H1 (cell line): ENCODE measurements around the gene RUFY2. TPM values are rescaled to one million over a fixed set of nuclear protein-coding genes. Genes with fewer than 3 reads are reported as not detected.

Source experiments
- CTCF ChIA-PET: fragments of 300-600 bp; sonication (Branson Sonifier 250); formaldehyde crosslinking; loops from one replicate; lab custom pipeline; 2021; ENCODE audit not compliant: partially characterized antibody; lab: Charles Lee
- POLR2A ChIA-PET: fragments of 300-600 bp; sonication (Branson Sonifier 250); formaldehyde crosslinking; loops from one replicate; lab custom pipeline; 2021; ENCODE audit warnings: inconsistent platforms; ENCODE audit not compliant: partially characterized antibody; lab: Charles Lee
- DNase-seq, 2 experiments: peaks; one replicate each; pipeline versions ENCODE4 v3.0.0 to v3.0.0-alpha.2; 2010 to 2022; ENCODE audit warnings: low spot score in 2 of 2, low read depth in 1 of 2, mixed read lengths in 1 of 2
- FAIRE-seq: peaks from 2 replicates; lab custom pipeline; 2011; peaks lifted over from hg19 to GRCh38; lab: Jason Lieb, UNC
- H2AFZ ChIP-seq: 2 replicates; pipeline ENCODE4 v1.8.1; 2012; ENCODE audit warnings: low read length, inconsistent platforms
- H2AK5ac ChIP-seq: 2 replicates; pipeline ENCODE4 v1.6.1; 2013; ENCODE audit warnings: low read depth, low read length
- H2BK120ac ChIP-seq: replicated peaks from 2 replicates; pipeline ENCODE3; 2013; ENCODE audit warnings: low read depth, low read length, inconsistent platforms
- H2BK12ac ChIP-seq: 2 replicates; pipeline ENCODE4 v1.6.1; 2013; ENCODE audit warnings: low read depth, low read length
- H2BK15ac ChIP-seq: 2 replicates; pipeline ENCODE4 v1.6.1; 2013; ENCODE audit warnings: low read length
- H2BK20ac ChIP-seq: 2 replicates; pipeline ENCODE4 v1.6.1; 2013; ENCODE audit warnings: low read length
- H2BK5ac ChIP-seq: 2 replicates; pipeline ENCODE4 v1.6.1; 2013; ENCODE audit warnings: low read depth, low read length
- H3K14ac ChIP-seq: 2 replicates; pipeline ENCODE4 v1.6.1; 2013; ENCODE audit warnings: inconsistent platforms; ENCODE audit not compliant: insufficient read length
- H3K18ac ChIP-seq: 2 replicates; pipeline ENCODE4 v1.6.1; 2013; ENCODE audit warnings: low read length; ENCODE audit errors: extremely low read depth
- H3K23ac ChIP-seq: 2 replicates; pipeline ENCODE4 v1.6.1; 2013; ENCODE audit warnings: inconsistent platforms; ENCODE audit not compliant: insufficient read length
- H3K23me2 ChIP-seq: 2 replicates; pipeline ENCODE4 v1.6.1; 2013; ENCODE audit warnings: low read depth, low read length
- H3K27ac ChIP-seq: 2 replicates; pipeline ENCODE4 v1.6.1; 2011; ENCODE audit warnings: low read depth, low read length, inconsistent platforms
- H3K27me3 ChIP-seq, 4 experiments: replicated peaks in 1 of 4; 1 replicate in 1 of 4; 2 replicates in 3 of 4; pipeline versions ENCODE4 v1.6.1 to v1.8.1; 2011 to 2013; ENCODE audit warnings: low read length in 3 of 4, mild to moderate bottlenecking in 3 of 4, inconsistent platforms in 2 of 4, mixed read lengths in 2 of 4, moderate library complexity in 1 of 4; ENCODE audit not compliant: control insufficient read depth in 3 of 4, insufficient read depth in 3 of 4; ENCODE audit errors: extremely low read depth in 1 of 4
- H3K36me3 ChIP-seq, 4 experiments: 2 replicates each; pipeline versions ENCODE4 v1.6.1 to v1.8.1; 2011 to 2013; ENCODE audit warnings: mild to moderate bottlenecking in 4 of 4, low read length in 3 of 4, moderate library complexity in 2 of 4, control low read depth in 1 of 4, inconsistent platforms in 1 of 4; ENCODE audit not compliant: insufficient read depth in 4 of 4, control insufficient read depth in 2 of 4
- H3K4ac ChIP-seq: replicated peaks from 2 replicates; pipeline ENCODE3; 2013; ENCODE audit warnings: low read length, low read depth, mixed read lengths, inconsistent platforms; ENCODE audit not compliant: insufficient read length
- H3K4me1 ChIP-seq, 4 experiments: replicated peaks in 1 of 4; 1 replicate in 1 of 4; 2 replicates in 3 of 4; pipeline versions ENCODE4 v1.6.1 to v1.8.1; 2011 to 2013; ENCODE audit warnings: low read length in 3 of 4, inconsistent platforms in 2 of 4, mixed read lengths in 1 of 4; ENCODE audit not compliant: insufficient read depth in 4 of 4, control insufficient read depth in 3 of 4
- H3K4me2 ChIP-seq, 2 experiments: 2 replicates each; pipeline versions ENCODE4 v1.6.1 to v1.8.1; 2011 to 2013; ENCODE audit warnings: low read depth in 2 of 2, low read length in 2 of 2, control low read depth in 1 of 2, inconsistent platforms in 1 of 2, mild to moderate bottlenecking in 1 of 2; ENCODE audit not compliant: insufficient read depth in 1 of 2
- H3K4me3 ChIP-seq, 4 experiments: fragments of 200-600, 300-600 bp in 1 of 4; sonication (generic), shearing (Covaris generic), sonication (Bioruptor Twin) in 1 of 4; 2 replicates each; pipeline versions ENCODE4 v1.5.1 to v1.8.1; 2011 to 2016; ENCODE audit warnings: low read length in 4 of 4, low read depth in 3 of 4, control low read depth in 2 of 4, inconsistent platforms in 2 of 4, mild to moderate bottlenecking in 2 of 4, mixed read lengths in 1 of 4, moderate library complexity in 1 of 4; ENCODE audit not compliant: insufficient read depth in 2 of 4; ENCODE audit errors: extremely low read depth in 1 of 4
- H3K56ac ChIP-seq: replicated peaks from 2 replicates; pipeline ENCODE3; 2013; ENCODE audit warnings: low read depth, mild to moderate bottlenecking, mixed read lengths, low read length, inconsistent platforms; ENCODE audit not compliant: insufficient read length
- H3K79me1 ChIP-seq: 2 replicates; pipeline ENCODE4 v1.6.1; 2013; ENCODE audit warnings: low read depth, low read length, control low read depth
- H3K79me2 ChIP-seq, 2 experiments: 2 replicates each; pipeline versions ENCODE4 v1.6.1 to v1.8.1; 2012 to 2013; ENCODE audit warnings: low read length in 2 of 2, mild to moderate bottlenecking in 2 of 2, inconsistent platforms in 1 of 2; ENCODE audit not compliant: insufficient read depth in 2 of 2, control insufficient read depth in 1 of 2
- H3K9ac ChIP-seq, 4 experiments: replicated peaks in 1 of 4; 1 replicate in 1 of 4; 2 replicates in 3 of 4; pipeline versions ENCODE4 v1.6.1 to v1.8.1; 2011 to 2013; ENCODE audit warnings: low read depth in 3 of 4, low read length in 3 of 4, control low read depth in 2 of 4, mild to moderate bottlenecking in 2 of 4, moderate library complexity in 2 of 4, inconsistent platforms in 1 of 4; ENCODE audit errors: extremely low read depth in 1 of 4
- H3K9me3 ChIP-seq, 2 experiments: 2 replicates each; pipeline versions ENCODE4 v1.6.1 to v1.8.1; 2012 to 2013; ENCODE audit warnings: mild to moderate bottlenecking in 2 of 2, moderate library complexity in 2 of 2, control low read depth in 1 of 2, inconsistent platforms in 1 of 2, low read depth in 1 of 2, low read length in 1 of 2, mixed read lengths in 1 of 2; ENCODE audit not compliant: insufficient read depth in 2 of 2
- H4K20me1 ChIP-seq, 2 experiments: replicated peaks in 1 of 2; 2 replicates each; pipeline versions ENCODE3 to v1.8.1; 2011 to 2013; ENCODE audit warnings: inconsistent platforms in 2 of 2, low read length in 2 of 2, mild to moderate bottlenecking in 1 of 2; ENCODE audit not compliant: insufficient read depth in 2 of 2, control insufficient read depth in 1 of 2
- H4K5ac ChIP-seq: 2 replicates; pipeline ENCODE4 v1.6.1; 2013; ENCODE audit warnings: low read length, low read depth, mixed read lengths, inconsistent platforms; ENCODE audit not compliant: insufficient read length
- H4K8ac ChIP-seq: 2 replicates; pipeline ENCODE4 v1.8.0; 2013; ENCODE audit warnings: mild to moderate bottlenecking, moderate library complexity, low read length, inconsistent platforms; ENCODE audit not compliant: insufficient read depth; ENCODE audit errors: extremely low read depth
- H4K91ac ChIP-seq: replicated peaks from 2 replicates; pipeline ENCODE3; 2013; ENCODE audit warnings: low read length, mixed read lengths, inconsistent platforms; ENCODE audit not compliant: insufficient read length
- CEBPB ChIP-seq: IDR thresholded peaks from 2 replicates; pipeline ENCODE4 v1.6.1; 2012; ENCODE audit warnings: low read depth, low read length
- CREB1 ChIP-seq: IDR thresholded peaks from 2 replicates; pipeline ENCODE4 v1.6.1; 2012; ENCODE audit warnings: inconsistent platforms
- RNF2 ChIP-seq: fragments of 200-900, 300-1000 bp; sonication (generic); IDR thresholded peaks from 2 replicates; pipeline ENCODE4 v1.7.1; 2016; ENCODE audit warnings: borderline replicate concordance, low read depth, mild to moderate bottlenecking, antibody characterized with exemption, low read length; ENCODE audit not compliant: poor library complexity, severe bottlenecking; ENCODE audit errors: missing control alignments
- TAF7 ChIP-seq: optimal IDR thresholded peaks from 2 replicates; pipeline ENCODE3; 2011; ENCODE audit warnings: low read depth, mild to moderate bottlenecking, inconsistent platforms, low read length, moderate library complexity, borderline replicate concordance
- USF2 ChIP-seq: IDR thresholded peaks from 2 replicates; pipeline ENCODE4 v1.6.1; 2011; ENCODE audit warnings: low read length, improper control_type of control experiment
- WGBS, 2 experiments: shearing (Covaris generic) in 1 of 2; methylation state at CpG; one replicate each; pipeline versions ENCODE4 v1.1.6 to v1.1.7; 2013 to 2015; ENCODE audit warnings: low lambda C conversion rate in 2 of 2, mixed read lengths in 2 of 2, inconsistent platforms in 1 of 2, low coverage in 1 of 2, missing lambda C conversion rate in 1 of 2; ENCODE audit not compliant: insufficient replicate concordance in 2 of 2, insufficient coverage in 1 of 2, insufficient read length in 1 of 2; ENCODE audit errors: extremely low coverage in 1 of 2, missing lambda C conversion rate in 1 of 2; 5-methylcytosine and 5-hydroxymethylcytosine counted together
- polyA plus RNA-seq, 7 experiments: library from polyadenylated mRNA; depleted of rRNA in 3 of 7; stranded (reverse) in 5 of 7; unstranded in 2 of 7; fragments of >200 nt in 5 of 7; fragments of 200-250 nt in 2 of 7; gene quantifications; 1 replicate in 5 of 7; 2 replicates in 1 of 7; 4 replicates in 1 of 7; pipeline versions ENCODE4 v1.2.1 to v1.2.3, GENCODE V29; 2011 to 2013; ENCODE audit warnings: missing spikeins in 2 of 7, mixed read lengths in 2 of 7
- total RNA-seq: library from RNA; stranded (reverse); fragmentation: NEBNext Ultra II Directional; extraction: Animal tissue kit (Norgen Biotek cat#: 25700); gene quantifications from 2 replicates; pipeline ENCODE4 v1.2.1, GENCODE V29; 2021

RUFY2 gene
- total and polyA plus RNA-seq, 2 of the 8 experiments (the other 6 are each of a cell fraction or from before 2014, with no cell fraction given), result 3.4 to 12.0 TPM

DNA sequence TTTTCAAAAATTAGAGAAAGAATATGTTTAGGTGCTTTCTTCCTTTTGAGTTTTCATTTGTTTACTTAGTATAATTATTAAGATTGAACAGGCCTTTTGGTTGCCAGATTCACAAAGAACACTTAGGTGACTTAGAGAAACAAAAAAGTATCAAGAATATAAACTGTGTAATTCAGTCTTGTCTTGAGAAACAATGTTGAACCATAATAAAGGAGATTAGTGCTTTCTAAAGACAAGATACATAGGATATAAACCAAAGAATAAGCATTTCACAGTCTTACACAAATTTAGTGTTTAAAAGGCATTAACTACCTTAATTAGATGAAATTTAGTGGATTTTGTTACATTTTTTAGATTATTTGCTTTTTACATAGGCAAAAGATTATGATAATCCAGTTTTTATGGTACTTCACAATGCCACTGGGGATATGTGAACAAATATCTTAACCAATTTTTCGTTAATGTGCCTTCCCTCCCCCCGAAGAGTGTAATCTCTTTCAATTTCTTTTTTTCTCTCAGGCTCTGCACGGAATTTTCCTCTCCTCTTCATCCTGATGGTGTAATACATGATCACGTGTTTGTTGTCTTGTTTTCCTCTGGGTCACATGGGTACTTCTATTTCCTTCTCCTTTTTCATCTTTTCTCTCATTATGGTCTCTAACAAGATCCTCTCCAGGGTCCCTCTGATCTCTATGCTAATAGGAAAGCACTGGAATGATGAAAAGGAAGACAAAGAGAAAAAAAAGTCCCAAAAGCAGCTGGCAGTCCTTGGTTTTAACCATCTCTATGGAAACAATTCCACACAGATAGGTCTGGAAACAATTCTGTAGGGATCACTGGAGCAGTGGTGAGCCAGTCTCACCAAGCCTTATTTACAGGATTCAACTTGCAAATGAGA lies 78.9 kb downstream of the RUFY2 start:
- H3K4me2 ChIP-seq, result peak overlapping the region in 1 of 2 experiments; percentile 7; a peak in 2 of 4 replicates
- FAIRE-seq, result no peak
- POLR2A ChIA-PET, result interaction anchor here (1.9 kb wide), 1 partner anchor 11 kb away, joined by 4 read pairs; no protein-coding TSS in a partner anchor

More for the DNA sequence above, 78.9 kb downstream of the RUFY2 start:
- no peak overlapping the region for H3K14ac ChIP-seq
- H2AK5ac ChIP-seq, result no peak overlapping the region
- WGBS, 2 experiments, result 41% methylated on average over 4 of the region's 4 CpGs; no CpG with 5 or more reads in 1 of the 2 experiments
- no peak overlapping the region for H2BK15ac ChIP-seq
- H3K56ac ChIP-seq, result peak overlapping the region; percentile 42
- DNase-seq, result no peak
- peak overlapping the region; percentile 5; the same call in 1 of the 2 replicates for H3K18ac ChIP-seq
- H3K9ac ChIP-seq, result no peak overlapping the region
- TF ChIP-seq CEBPB (peak; percentile 67), RNF2 (no peak), TAF7 (no peak), CREB1 (no peak), USF2 (peak; percentile 74)
- peaks cover 1 to 22% of the 10 kb centered on the region in 2 experiments; a peak in 3 of 4 replicates for H3K79me2 ChIP-seq
- no peaks in the 10 kb centered on the region for H3K9me3 ChIP-seq
- H3K27ac ChIP-seq, result no peak overlapping the region; the same call in 1 of the 2 replicates
- H2BK5ac ChIP-seq, result no peak overlapping the region
- peaks cover 0 to 2% of the 10 kb centered on the region in 2 experiments for H4K20me1 ChIP-seq
- H2BK12ac ChIP-seq, result no peak overlapping the region
- CTCF ChIA-PET, result interaction anchor here (0.6 to 1.5 kb wide), 2 partner anchors 26 to 105 kb away, joined by 4 to 6 read pairs; no protein-coding TSS in a partner anchor
- H3K27me3 ChIP-seq, result no peaks in the 10 kb centered on the region; a peak in 1 of 7 replicates
- H4K5ac ChIP-seq, result no peak overlapping the region
- H3K79me1 ChIP-seq, result no peaks in the 10 kb centered on the region
- no peak overlapping the region for H3K4ac ChIP-seq
- no peaks in the 10 kb centered on the region; a peak in 1 of 8 replicates for H3K36me3 ChIP-seq
- 0 out of 2 replicates have a peak overlapping the region, but pooled peaks have one; percentile 17 for H2AFZ ChIP-seq
- H3K4me3 ChIP-seq, result peak overlapping the region in 1 of 4 experiments; percentile 23; a peak in 1 of 8 replicates
- peaks cover 0 to 5% (median 2%) of the 10 kb centered on the region in 4 experiments; a peak in 3 of 7 replicates for H3K4me1 ChIP-seq
- H3K23ac ChIP-seq, result no peak overlapping the region
- H2BK20ac ChIP-seq, result no peak overlapping the region
- no peak overlapping the region for H4K8ac ChIP-seq
- no peak overlapping the region for H4K91ac ChIP-seq
- H3K23me2 ChIP-seq, result peaks cover 3% of the 10 kb centered on the region; the same call in 1 of the 2 replicates
- H2BK120ac ChIP-seq, result no peak overlapping the region
